Left colon (tissue), 2 donors: ENCODE data around the gene BANP. TPM values are rescaled to one million over a fixed set of nuclear protein-coding genes. Genes with fewer than 3 reads are reported as not detected.
A peak's percentile ranks its signal among the peaks of the same experiment; 100 is the strongest.
"Not testable (repeated sequence)": the region's sequence is repeated elsewhere in the genome, so short reads cannot be mapped to it uniquely, and the experiment has no call there.

Source experiments
- ATAC-seq: fragments of 200-7000 bp; cut with Tn5 transposase; one replicate; pipeline ENCODE4 v1.9.1; 2020; ENCODE audit warnings: mild to moderate bottlenecking, moderate library complexity
- DNase-seq, 2 donors: peaks; one replicate each; pipeline ENCODE4 v3.0.0-alpha.2; 2020
- intact Hi-C, 2 donors: fragments of 100-400 bp; cut with DNase I in 1 of 2; cut with micrococcal nuclease in 1 of 2; formaldehyde crosslinking; loops; one replicate each; pipeline versions ENCODE4 v1.11.2 to v1.14.0; 2022; cut with DNase I, micrococcal nuclease
- total RNA-seq, 2 donors: library from RNA; stranded (reverse); fragmentation: NEBNext Ultra II Directional; extraction: Animal tissue kit (Norgen Biotek cat#: 25700); gene quantifications; one replicate each; pipeline ENCODE4 v1.2.1, GENCODE V29; 2021
- donor health status: DM: no; HTN: no; CAD: no.
- donor health status: DM: yes; HTN: yes; CAD: no.

The BANP gene
- total RNA-seq, 2 donors from 2014 or later: 19.5 to 20.2 TPM

- ATAC-seq (no peak), DNase-seq (no peak)
Measured at GRCh38 chr16:87924811-87925670, 26.2 kb upstream of the BANP start.

GRCh38 chr16:87926246-87927194 lies 24.7 kb upstream of the BANP start:
- no peak for DNase-seq
- ATAC-seq: no peak
- intact Hi-C loops: no loop called here

More at GRCh38 chr16:87924811-87925670, 26.2 kb upstream of the BANP start:
- intact Hi-C loops: no loop called here

DNA sequence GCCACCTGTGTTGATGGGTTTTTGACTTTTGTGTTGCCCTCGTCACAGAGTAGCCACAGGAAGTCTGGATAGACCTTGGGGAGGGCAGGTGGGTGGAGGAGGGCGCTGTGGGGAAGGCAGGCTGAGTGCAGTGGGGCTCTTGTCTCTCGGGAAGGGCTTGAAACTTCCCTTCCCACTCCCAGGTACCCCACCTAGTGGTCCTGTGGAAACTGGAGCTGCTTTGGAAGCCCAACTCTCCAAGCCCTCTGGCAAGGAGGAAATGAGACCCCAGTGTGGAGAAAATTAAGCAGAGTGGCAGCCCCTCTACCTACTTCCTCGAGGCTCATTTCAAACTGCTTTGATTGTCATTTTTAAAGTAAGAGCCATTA lies 24.1 kb upstream of the BANP start:
- no peak for ATAC-seq
- intact Hi-C loops: no loop called here
- DNase-seq: no peak

GRCh38 chr16:87929986-87930385 lies 21.2 kb upstream of the BANP start:
- DNase-seq: no peak

GRCh38 chr16:87930456-87930855 lies 20.8 kb upstream of the BANP start:
- DNase-seq (no peak), ATAC-seq (no peak)
- intact Hi-C loops: no loop called here

More at GRCh38 chr16:87929986-87930385, 21.2 kb upstream of the BANP start:
- no peak for ATAC-seq
- intact Hi-C loops: no loop called here

DNA sequence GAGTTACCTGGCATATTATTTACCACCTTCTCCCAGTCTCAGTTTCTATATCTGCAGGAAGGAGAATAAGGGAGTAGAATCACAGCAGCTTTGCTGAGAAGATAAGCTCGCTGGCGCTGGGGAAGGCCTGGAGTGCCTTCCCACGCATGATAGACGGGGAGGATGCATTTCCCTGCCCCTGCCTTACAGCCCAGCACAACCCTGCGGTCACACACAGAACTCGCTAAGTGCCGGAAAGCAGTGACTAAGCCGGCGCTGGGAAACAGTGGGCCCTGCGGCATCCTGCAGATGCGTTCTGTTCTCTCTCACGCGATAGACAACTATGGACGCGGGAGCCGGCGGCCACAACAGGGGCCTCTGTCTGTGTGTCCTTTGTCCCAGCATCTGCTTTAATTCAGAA lies 19.7 kb upstream of the BANP start:
- no peak for DNase-seq
- intact Hi-C loops: no loop called here
- no peak for ATAC-seq

- intact Hi-C loops, ATAC-seq, DNase-seq: not testable (repeated sequence)
Measured at GRCh38 chr16:87932475-87933139, 18.6 kb upstream of the BANP start.

DNA sequence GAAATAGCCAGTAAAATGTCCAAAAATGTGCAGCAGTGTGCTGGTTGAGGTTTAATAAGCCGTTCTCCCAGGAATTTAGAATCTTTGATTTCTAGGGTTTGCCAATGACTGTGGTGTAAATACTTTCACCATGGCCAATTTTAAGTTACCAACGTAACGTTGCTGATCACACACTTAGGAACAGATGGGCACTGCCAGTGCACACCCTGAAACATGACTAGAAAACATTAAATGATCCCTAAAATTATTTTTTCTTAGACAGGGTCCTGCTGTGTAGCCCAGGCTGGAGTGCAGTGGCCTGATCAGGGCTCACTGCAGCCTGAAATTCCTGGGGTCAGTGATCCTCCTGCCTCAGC lies 18.1 kb upstream of the BANP start:
- no peak for ATAC-seq
- intact Hi-C loops: no loop called here
- no peak for DNase-seq

DNA sequence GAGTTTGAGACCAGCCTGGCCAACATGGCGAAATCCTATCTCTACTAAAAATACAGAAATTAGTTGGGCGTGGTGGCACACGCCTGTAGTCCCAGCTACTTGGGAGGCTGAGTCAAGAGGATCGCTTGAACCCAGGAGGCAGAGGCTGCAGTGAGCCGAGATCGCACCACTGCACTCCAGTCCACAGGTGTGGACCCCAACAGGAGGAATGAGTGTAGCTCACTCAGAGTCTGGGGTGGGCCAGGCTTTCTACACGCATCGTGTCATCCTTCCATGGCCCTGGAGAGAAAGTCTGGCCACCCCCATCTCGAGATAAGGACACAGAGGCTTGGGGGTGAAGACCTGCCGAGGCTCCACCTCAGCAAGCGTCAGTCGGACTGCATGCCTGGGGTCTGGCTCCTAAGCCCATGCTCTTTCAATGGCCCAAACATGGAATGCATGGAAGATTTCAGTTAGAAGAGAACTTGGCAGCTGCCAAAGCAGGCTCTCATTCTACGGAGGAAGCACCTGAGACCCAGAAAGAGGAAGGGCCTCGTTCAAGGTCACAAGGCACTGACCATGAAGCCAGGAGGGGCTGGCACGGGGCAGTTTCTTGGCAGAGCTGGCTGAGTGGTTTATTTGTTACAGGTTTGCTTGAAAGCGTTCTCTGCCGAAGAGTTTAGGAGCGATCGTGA lies 16.3 kb upstream of the BANP start:
- not testable (repeated sequence) for DNase-seq, ATAC-seq

DNA sequence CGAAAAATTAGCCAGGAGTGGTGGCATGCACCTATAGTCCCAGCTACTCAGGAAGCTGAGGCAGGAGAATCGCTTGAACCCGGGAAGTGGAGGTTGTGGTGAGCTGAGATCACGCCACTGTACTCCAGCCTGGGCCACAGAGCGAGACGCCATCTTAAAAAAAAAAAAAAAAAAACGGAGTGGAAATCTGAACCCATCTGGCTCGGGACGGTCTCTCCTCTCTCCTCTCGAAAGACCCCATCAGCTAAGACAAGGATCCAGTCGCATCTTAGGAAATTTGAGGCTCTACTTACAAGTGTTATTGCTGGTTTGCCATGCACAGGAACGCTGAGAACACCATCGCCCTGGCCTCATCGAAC lies 15.2 kb upstream of the BANP start:
- intact Hi-C loops, ATAC-seq, DNase-seq: not testable (repeated sequence)

More for the DNA sequence above, 16.3 kb upstream of the BANP start:
- intact Hi-C loops: not testable (repeated sequence)

DNA sequence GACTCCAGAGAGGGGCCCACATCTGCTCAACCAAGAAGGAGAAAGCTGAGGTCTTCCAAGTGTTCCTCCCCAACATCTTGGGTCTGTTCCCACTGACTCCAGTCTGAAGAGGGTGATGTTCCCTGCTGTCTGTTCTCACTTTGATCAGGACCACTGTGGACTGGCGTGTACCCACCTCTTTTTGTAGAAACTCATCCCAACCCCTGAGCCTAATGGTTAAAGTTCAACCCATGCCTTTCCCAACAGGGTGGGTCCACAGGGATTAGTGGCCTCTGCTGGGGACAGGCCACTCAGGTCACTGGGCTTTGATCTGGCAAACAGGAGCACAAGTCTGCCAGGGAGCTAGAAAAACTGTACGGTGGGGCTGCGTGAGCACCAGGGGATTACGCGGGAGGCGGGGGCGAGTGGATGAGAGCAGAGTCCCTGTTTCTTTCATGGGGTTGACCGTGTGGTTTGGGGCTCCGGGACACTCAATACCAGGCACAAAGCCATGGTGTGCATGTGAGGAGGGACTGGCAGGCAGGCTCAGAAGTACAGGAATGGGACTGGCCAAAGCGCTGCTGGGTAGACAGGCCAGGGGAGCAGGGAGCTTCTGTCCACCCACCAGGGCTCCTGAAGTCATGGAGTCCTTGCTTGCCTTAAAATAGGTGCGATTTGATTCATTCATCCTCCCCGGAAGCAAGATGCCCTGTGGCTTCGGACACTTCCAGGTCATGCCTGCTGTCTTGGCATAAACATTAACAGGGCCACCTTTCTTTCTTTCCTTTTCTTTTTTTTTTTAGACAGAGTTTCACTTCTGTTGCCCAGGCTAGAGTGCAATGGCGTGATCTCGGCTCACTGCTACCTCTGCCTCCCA lies 14.6 kb upstream of the BANP start, which contains the start of gene CA5A:
TSS of gene CA5A (minus strand) at position 155 of the 856 bp plus-strand sequence. CDS start at position 76, 79 bp downstream.
- intact Hi-C loops: no loop called here
- DNase-seq: no peak
- no peak for ATAC-seq

GRCh38 chr16:87937231-87937542 lies 14.0 kb upstream of the BANP start:
- DNase-seq, intact Hi-C loops, ATAC-seq: not testable (repeated sequence)

DNA sequence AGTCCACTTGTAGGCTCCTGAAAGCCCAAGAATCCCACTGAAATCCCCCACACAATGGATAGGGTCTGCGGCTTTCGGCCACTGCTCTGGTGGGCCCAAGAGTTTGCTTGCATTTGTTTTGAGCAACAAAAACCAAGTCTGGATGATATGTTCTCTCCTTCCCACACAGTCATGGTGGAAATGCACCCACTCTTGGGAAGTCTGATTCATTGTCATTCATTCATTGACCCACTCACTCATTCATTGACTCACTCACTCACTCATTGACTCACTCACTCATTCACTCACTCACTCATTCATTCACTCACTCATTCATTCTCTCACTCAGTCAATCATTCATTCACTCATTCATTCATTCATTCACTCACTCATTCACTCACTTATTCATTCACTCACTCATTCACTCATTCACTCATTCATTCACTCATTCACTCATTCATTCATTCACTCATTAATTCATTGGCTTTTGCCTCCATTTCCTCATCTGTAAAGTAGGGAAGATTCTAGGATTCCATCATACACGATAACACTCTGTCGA lies 12.8 kb upstream of the BANP start:
- ATAC-seq (no peak), DNase-seq (no peak)
- intact Hi-C loops: no loop called here

DNA sequence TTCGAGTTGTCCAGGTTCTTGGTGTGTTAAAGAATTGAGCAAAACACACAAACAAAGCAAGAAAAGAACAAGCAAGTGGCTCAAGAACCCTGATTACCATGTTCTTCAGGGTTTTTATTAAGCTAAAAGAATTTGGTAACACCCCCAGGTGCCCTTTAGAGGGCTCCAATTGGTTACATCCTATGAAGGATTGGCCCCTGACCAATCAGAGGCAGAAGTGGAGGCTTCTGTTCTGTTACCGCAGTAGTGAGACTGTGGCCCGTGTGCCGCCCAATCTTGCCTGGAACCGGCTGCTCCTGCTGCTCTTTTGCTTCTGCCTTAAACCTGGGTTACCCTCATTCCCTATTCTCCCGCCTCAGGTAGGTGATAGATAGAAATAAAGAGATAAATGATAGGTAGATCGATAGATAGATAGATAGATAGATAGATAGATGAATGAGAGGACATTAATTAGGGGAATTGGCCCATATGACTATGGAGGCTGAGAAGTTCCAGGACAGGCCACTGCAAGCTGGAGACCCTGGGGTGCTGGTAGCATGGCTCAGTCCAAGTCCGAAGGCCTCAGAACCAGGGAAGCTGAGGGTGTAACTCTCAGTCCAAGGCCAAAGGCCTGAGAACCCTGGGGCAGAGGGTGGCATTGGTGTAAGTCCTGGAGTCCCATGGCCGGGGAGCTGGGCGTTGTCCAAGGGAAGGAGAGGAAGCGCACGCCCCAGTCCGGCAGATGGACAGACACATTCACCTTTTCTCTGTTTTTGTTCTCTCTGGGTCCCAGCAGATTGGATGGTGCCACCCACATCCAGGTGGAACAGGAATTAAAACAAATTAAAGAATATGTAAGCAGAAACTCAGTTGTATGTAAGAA lies 11.4 kb upstream of the BANP start:
- DNase-seq: no peak
- ATAC-seq: no peak
- intact Hi-C loops: no loop called here

DNA sequence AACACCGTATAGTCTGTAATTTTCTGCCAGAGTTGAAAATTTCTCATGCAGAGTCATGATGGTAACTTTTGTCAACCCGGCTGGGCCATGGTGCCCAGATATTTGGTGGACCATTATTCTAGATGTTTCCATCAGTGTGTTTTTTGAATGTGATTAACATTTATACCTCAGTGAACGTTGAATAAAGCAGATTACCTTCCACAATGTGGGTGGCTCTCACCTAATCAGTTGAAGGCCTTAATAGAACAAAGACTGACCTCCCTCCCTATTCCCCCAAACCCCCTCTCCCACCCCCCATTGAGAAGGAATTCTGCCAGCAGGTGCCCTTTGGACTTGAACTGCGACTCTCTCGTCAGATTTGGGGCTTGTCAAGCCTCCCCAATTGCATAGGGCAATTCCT lies 8.6 kb upstream of the BANP start:
- ATAC-seq: no peak
- intact Hi-C loops: no loop called here
- no peak for DNase-seq

GRCh38 chr16:87945351-87946042 lies 5.7 kb upstream of the BANP start:
- peak; percentile 75 for ATAC-seq
- peak; percentile 71 to 85 for DNase-seq
- intact Hi-C loops: no loop called here
